Panc1 (cell line): ENCODE data around the gene TTC29.

ENCODE experiments used
- POLR2AphosphoS5 ChIP-seq: IDR thresholded peaks from 2 replicates; pipeline ENCODE4 v1.6.1; 2012; ENCODE audit warnings: mild to moderate bottlenecking, low read depth, low read length, moderate library complexity
- REST ChIP-seq, 2 experiments: IDR thresholded peaks; 2 replicates each; pipeline ENCODE4 v1.6.1; 2011 to 2012; ENCODE audit warnings: low read depth in 2 of 2, control low read depth in 1 of 2, low read length in 1 of 2, mild to moderate bottlenecking in 1 of 2, moderate library complexity in 1 of 2; ENCODE audit not compliant: insufficient read depth in 1 of 2
- SIN3A ChIP-seq: IDR thresholded peaks from 2 replicates; pipeline ENCODE4 v1.6.1; 2012; ENCODE audit warnings: low read depth, mild to moderate bottlenecking, low read length, moderate library complexity, borderline replicate concordance; ENCODE audit not compliant: insufficient read depth
- TF ChIP-seq, protein P1 (sequence below): fragments of 450-650 bp; IDR thresholded peaks from 2 replicates; pipeline ENCODE4 v1.5.1; 2017; ENCODE audit warnings: mild to moderate bottlenecking

DNA sequence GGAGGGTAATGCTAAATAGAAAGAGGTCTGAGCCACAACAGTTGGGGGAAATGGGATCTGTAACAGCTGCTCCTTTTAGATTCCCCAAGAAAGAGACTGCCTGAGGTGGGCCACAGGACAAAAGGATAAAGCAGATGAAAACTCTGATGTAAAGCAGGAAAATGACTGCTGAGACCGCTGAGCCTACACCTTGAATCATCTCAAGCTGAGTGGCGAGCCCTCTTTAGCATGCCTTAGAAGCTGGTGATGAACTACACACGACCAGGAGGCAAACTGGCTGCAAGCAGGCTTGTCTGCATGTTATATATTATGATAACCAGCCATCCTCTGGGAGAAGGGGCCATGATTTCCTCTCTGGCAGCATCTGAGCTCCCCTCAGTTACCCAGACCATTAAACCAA, 88.4 kb downstream of the TTC29 start:
- TF ChIP-seq, protein P1, sequence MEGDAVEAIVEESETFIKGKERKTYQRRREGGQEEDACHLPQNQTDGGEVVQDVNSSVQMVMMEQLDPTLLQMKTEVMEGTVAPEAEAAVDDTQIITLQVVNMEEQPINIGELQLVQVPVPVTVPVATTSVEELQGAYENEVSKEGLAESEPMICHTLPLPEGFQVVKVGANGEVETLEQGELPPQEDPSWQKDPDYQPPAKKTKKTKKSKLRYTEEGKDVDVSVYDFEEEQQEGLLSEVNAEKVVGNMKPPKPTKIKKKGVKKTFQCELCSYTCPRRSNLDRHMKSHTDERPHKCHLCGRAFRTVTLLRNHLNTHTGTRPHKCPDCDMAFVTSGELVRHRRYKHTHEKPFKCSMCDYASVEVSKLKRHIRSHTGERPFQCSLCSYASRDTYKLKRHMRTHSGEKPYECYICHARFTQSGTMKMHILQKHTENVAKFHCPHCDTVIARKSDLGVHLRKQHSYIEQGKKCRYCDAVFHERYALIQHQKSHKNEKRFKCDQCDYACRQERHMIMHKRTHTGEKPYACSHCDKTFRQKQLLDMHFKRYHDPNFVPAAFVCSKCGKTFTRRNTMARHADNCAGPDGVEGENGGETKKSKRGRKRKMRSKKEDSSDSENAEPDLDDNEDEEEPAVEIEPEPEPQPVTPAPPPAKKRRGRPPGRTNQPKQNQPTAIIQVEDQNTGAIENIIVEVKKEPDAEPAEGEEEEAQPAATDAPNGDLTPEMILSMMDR = no peak
- no peak for TF ChIP-seq SIN3A
- no peak for TF ChIP-seq POLR2AphosphoS5
- TF ChIP-seq REST (IDR thresholded peaks at IDR 0.05; ENCODE audit: insufficient read depth in 1 of 2, low read depth in 2 of 2, low read length in 1 of 2) = no peak
